Activated naive CD8-positive, alpha-beta T cell treated with anti-CD3 and anti-CD28 coated beads, Interleukin-2, amount 50 U/mL, for 24 hours (primary cell): ENCODE measurements around the gene TEX53.

ENCODE experiments used
- ATAC-seq: fragments of 150-1000 bp; cut with Tn5 transposase; one replicate; pipeline ENCODE4 v1.10.0; 2021
- DNase-seq: peaks from one replicate; pipeline ENCODE4 v3.0.0; 2021
- H3K27ac Mint-ChIP-seq: one replicate; pipeline ENCODE4 v1.8.0; 2021; ENCODE audit warnings: mild to moderate bottlenecking, mixed read lengths
- H3K27me3 Mint-ChIP-seq: one replicate; pipeline ENCODE4 v1.8.0; 2021; ENCODE audit warnings: mixed read lengths
- H3K36me3 Mint-ChIP-seq: one replicate; pipeline ENCODE4 v1.8.0; 2021; ENCODE audit warnings: low read depth, mixed read lengths
- H3K4me1 Mint-ChIP-seq: one replicate; pipeline ENCODE4 v1.8.0; 2021; ENCODE audit warnings: mixed read lengths
- H3K4me3 Mint-ChIP-seq: one replicate; pipeline ENCODE4 v1.8.0; 2021; ENCODE audit warnings: mild to moderate bottlenecking, moderate library complexity, mixed read lengths
- H3K9me3 Mint-ChIP-seq: one replicate; pipeline ENCODE4 v1.8.0; 2021; ENCODE audit warnings: mixed read lengths

Gene TEX53

GRCh38 chr9:114688379-114688778 is 30.8 kb upstream of the TEX53 start:
- Mint-ChIP-seq H3K27ac (peak overlapping the region; percentile 100), H3K36me3 (peaks cover 24% of the 10 kb centered on the region), H3K4me3 (no peak overlapping the region), H3K4me1 (peaks cover 88% of the 10 kb centered on the region), H3K27me3 (peaks cover 3% of the 10 kb centered on the region), H3K9me3 (peaks cover 9% of the 10 kb centered on the region)
- ATAC-seq (no peak), DNase-seq (no peak)

- Mint-ChIP-seq H3K4me3 (peak overlapping the region; percentile 28), H3K27me3 (peaks cover 3% of the 10 kb centered on the region), H3K27ac (peak overlapping the region; percentile 84), H3K4me1 (peaks cover 81% of the 10 kb centered on the region), H3K9me3 (peaks cover 9% of the 10 kb centered on the region), H3K36me3 (peaks cover 24% of the 10 kb centered on the region)
- ATAC-seq (no peak), DNase-seq (no peak)
Observed at GRCh38 chr9:114687034-114687433, 29.4 kb upstream of the TEX53 start.

GRCh38 chr9:114685951-114686350 is 28.3 kb upstream of the TEX53 start:
- Mint-ChIP-seq H3K4me1 (peaks cover 79% of the 10 kb centered on the region), H3K36me3 (peaks cover 24% of the 10 kb centered on the region), H3K9me3 (peaks cover 9% of the 10 kb centered on the region), H3K27me3 (peaks cover 2% of the 10 kb centered on the region), H3K4me3 (peak overlapping the region; percentile 42), H3K27ac (peak overlapping the region; percentile 84)
- DNase-seq (no peak), ATAC-seq (no peak)

GRCh38 chr9:114684036-114684435 is 26.4 kb upstream of the TEX53 start:
- ATAC-seq (no peak), DNase-seq (no peak)
- H3K4me1 Mint-ChIP-seq, result peaks cover 77% of the 10 kb centered on the region
- H3K9me3 Mint-ChIP-seq, result peaks cover 9% of the 10 kb centered on the region
- no peak overlapping the region for H3K4me3 Mint-ChIP-seq
- H3K27me3 Mint-ChIP-seq, result no peaks in the 10 kb centered on the region
- peak overlapping the region; percentile 41 for H3K27ac Mint-ChIP-seq
- peaks cover 24% of the 10 kb centered on the region for H3K36me3 Mint-ChIP-seq

GRCh38 chr9:114682846-114683245 is 25.2 kb upstream of the TEX53 start:
- DNase-seq, result no peak

GRCh38 chr9:114681594-114682332 is 24.2 kb upstream of the TEX53 start, which contains the start of gene TEX48:
Gene TEX48 (minus strand): TSS chr9:114682192. CDS start chr9:114671723, 10,469 bp downstream.
- Mint-ChIP-seq H3K36me3 (peaks cover 11% of the 10 kb centered on the region), H3K27me3 (peaks cover 7% of the 10 kb centered on the region), H3K9me3 (peaks cover 5% of the 10 kb centered on the region), H3K4me1 (peaks cover 72% of the 10 kb centered on the region), H3K27ac (peak within 1 kb of the TSS; percentile 87), H3K4me3 (peak within 1 kb of the TSS; percentile 32)
- DNase-seq, result peak; percentile 84
- ATAC-seq, result peak; percentile 92

More at GRCh38 chr9:114682846-114683245, 25.2 kb upstream of the TEX53 start:
- Mint-ChIP-seq H3K4me1 (peaks cover 77% of the 10 kb centered on the region), H3K27me3 (peaks cover 3% of the 10 kb centered on the region), H3K27ac (no peak overlapping the region), H3K36me3 (peaks cover 15% of the 10 kb centered on the region), H3K9me3 (peaks cover 6% of the 10 kb centered on the region), H3K4me3 (no peak overlapping the region)
- ATAC-seq, result no peak

GRCh38 chr9:114680259-114681001 is 22.8 kb upstream of the TEX53 start:
- ATAC-seq, result no peak
- no peak overlapping the region for H3K4me3 Mint-ChIP-seq
- no peaks in the 10 kb centered on the region for H3K9me3 Mint-ChIP-seq
- H3K4me1 Mint-ChIP-seq, result peaks cover 64% of the 10 kb centered on the region
- peak overlapping the region; percentile 69 for H3K27ac Mint-ChIP-seq
- peaks cover 8% of the 10 kb centered on the region for H3K27me3 Mint-ChIP-seq
- no peak for DNase-seq
- H3K36me3 Mint-ChIP-seq, result peaks cover 4% of the 10 kb centered on the region

- H3K27me3 Mint-ChIP-seq, result peaks cover 8% of the 10 kb centered on the region
- no peak for DNase-seq
- H3K36me3 Mint-ChIP-seq, result no peaks in the 10 kb centered on the region
- H3K4me1 Mint-ChIP-seq, result peaks cover 68% of the 10 kb centered on the region
- no peak overlapping the region for H3K4me3 Mint-ChIP-seq
- no peaks in the 10 kb centered on the region for H3K9me3 Mint-ChIP-seq
- H3K27ac Mint-ChIP-seq, result peak overlapping the region; percentile 12
- no peak for ATAC-seq
Observed at GRCh38 chr9:114678795-114679194, 21.2 kb upstream of the TEX53 start.

- peak overlapping the region; percentile 3 for H3K27ac Mint-ChIP-seq
- H3K27me3 Mint-ChIP-seq, result peaks cover 9% of the 10 kb centered on the region
- H3K4me1 Mint-ChIP-seq, result peaks cover 64% of the 10 kb centered on the region
- no peaks in the 10 kb centered on the region for H3K36me3 Mint-ChIP-seq
- no peaks in the 10 kb centered on the region for H3K9me3 Mint-ChIP-seq
- no peak overlapping the region for H3K4me3 Mint-ChIP-seq
- ATAC-seq (no peak), DNase-seq (no peak)
Observed at GRCh38 chr9:114678130-114678529, 20.5 kb upstream of the TEX53 start.

GRCh38 chr9:114677418-114677817 is 19.8 kb upstream of the TEX53 start:
- Mint-ChIP-seq H3K4me3 (no peak overlapping the region), H3K27ac (no peak overlapping the region)
- no peak for DNase-seq

GRCh38 chr9:114676901-114677300 is 19.3 kb upstream of the TEX53 start:
- Mint-ChIP-seq H3K36me3 (peaks cover 1% of the 10 kb centered on the region), H3K27ac (no peak overlapping the region), H3K4me3 (no peak overlapping the region), H3K27me3 (peaks cover 9% of the 10 kb centered on the region), H3K4me1 (peaks cover 58% of the 10 kb centered on the region), H3K9me3 (no peaks in the 10 kb centered on the region)
- DNase-seq (no peak), ATAC-seq (no peak)

More at GRCh38 chr9:114677418-114677817, 19.8 kb upstream of the TEX53 start:
- Mint-ChIP-seq H3K4me1 (peaks cover 60% of the 10 kb centered on the region), H3K27me3 (peaks cover 9% of the 10 kb centered on the region), H3K36me3 (peaks cover 1% of the 10 kb centered on the region), H3K9me3 (no peaks in the 10 kb centered on the region)
- no peak for ATAC-seq

GRCh38 chr9:114674798-114675540 is 17.4 kb upstream of the TEX53 start:
- no peaks in the 10 kb centered on the region for H3K9me3 Mint-ChIP-seq
- H3K4me1 Mint-ChIP-seq, result peaks cover 42% of the 10 kb centered on the region
- H3K4me3 Mint-ChIP-seq, result no peak overlapping the region
- ATAC-seq (peak; percentile 53), DNase-seq (no peak)
- H3K27me3 Mint-ChIP-seq, result peaks cover 9% of the 10 kb centered on the region
- peaks cover 1% of the 10 kb centered on the region for H3K36me3 Mint-ChIP-seq
- H3K27ac Mint-ChIP-seq, result no peak overlapping the region

GRCh38 chr9:114674076-114674797 is 16.6 kb upstream of the TEX53 start:
- H3K27ac Mint-ChIP-seq, result no peak overlapping the region
- H3K36me3 Mint-ChIP-seq, result peaks cover 1% of the 10 kb centered on the region
- peaks cover 9% of the 10 kb centered on the region for H3K27me3 Mint-ChIP-seq
- H3K4me1 Mint-ChIP-seq, result peaks cover 36% of the 10 kb centered on the region
- DNase-seq (no peak), ATAC-seq (no peak)
- no peaks in the 10 kb centered on the region for H3K9me3 Mint-ChIP-seq
- H3K4me3 Mint-ChIP-seq, result no peak overlapping the region

- no peak overlapping the region for H3K27ac Mint-ChIP-seq
- H3K27me3 Mint-ChIP-seq, result peaks cover 1% of the 10 kb centered on the region
- peaks cover 25% of the 10 kb centered on the region for H3K4me1 Mint-ChIP-seq
- DNase-seq (no peak), ATAC-seq (no peak)
- H3K4me3 Mint-ChIP-seq, result no peak overlapping the region
- no peaks in the 10 kb centered on the region for H3K9me3 Mint-ChIP-seq
- peaks cover 1% of the 10 kb centered on the region for H3K36me3 Mint-ChIP-seq
Observed at GRCh38 chr9:114671605-114672004, 14.0 kb upstream of the TEX53 start.
